H1 (cell line): Measurements from ENCODE around the gene ANKRD11. TPM values are rescaled to one million over a fixed set of nuclear protein-coding genes. Genes with fewer than 3 reads are reported as not detected.

ENCODE experiments used
- CTCF ChIA-PET: fragments of 300-600 bp; sonication (Branson Sonifier 250); formaldehyde crosslinking; loops from one replicate; lab custom pipeline; 2021; ENCODE audit not compliant: partially characterized antibody; lab: Charles Lee
- POLR2A ChIA-PET: fragments of 300-600 bp; sonication (Branson Sonifier 250); formaldehyde crosslinking; loops from one replicate; lab custom pipeline; 2021; ENCODE audit warnings: inconsistent platforms; ENCODE audit not compliant: partially characterized antibody; lab: Charles Lee
- DNase-seq, 2 experiments: peaks; one replicate each; pipeline versions ENCODE4 v3.0.0 to v3.0.0-alpha.2; 2010 to 2022; ENCODE audit warnings: low spot score in 2 of 2, low read depth in 1 of 2, mixed read lengths in 1 of 2
- FAIRE-seq: peaks from 2 replicates; lab custom pipeline; 2011; peaks lifted over from hg19 to GRCh38; lab: Jason Lieb, UNC
- H2AFZ ChIP-seq: 2 replicates; pipeline ENCODE4 v1.8.1; 2012; ENCODE audit warnings: low read length, inconsistent platforms
- H2AK5ac ChIP-seq: 2 replicates; pipeline ENCODE4 v1.6.1; 2013; ENCODE audit warnings: low read depth, low read length
- H2BK120ac ChIP-seq: replicated peaks from 2 replicates; pipeline ENCODE3; 2013; ENCODE audit warnings: low read depth, low read length, inconsistent platforms
- H2BK12ac ChIP-seq: 2 replicates; pipeline ENCODE4 v1.6.1; 2013; ENCODE audit warnings: low read depth, low read length
- H2BK15ac ChIP-seq: 2 replicates; pipeline ENCODE4 v1.6.1; 2013; ENCODE audit warnings: low read length
- H2BK20ac ChIP-seq: 2 replicates; pipeline ENCODE4 v1.6.1; 2013; ENCODE audit warnings: low read length
- H2BK5ac ChIP-seq: 2 replicates; pipeline ENCODE4 v1.6.1; 2013; ENCODE audit warnings: low read depth, low read length
- H3K14ac ChIP-seq: 2 replicates; pipeline ENCODE4 v1.6.1; 2013; ENCODE audit warnings: inconsistent platforms; ENCODE audit not compliant: insufficient read length
- H3K18ac ChIP-seq: 2 replicates; pipeline ENCODE4 v1.6.1; 2013; ENCODE audit warnings: low read length; ENCODE audit errors: extremely low read depth
- H3K23ac ChIP-seq: 2 replicates; pipeline ENCODE4 v1.6.1; 2013; ENCODE audit warnings: inconsistent platforms; ENCODE audit not compliant: insufficient read length
- H3K23me2 ChIP-seq: 2 replicates; pipeline ENCODE4 v1.6.1; 2013; ENCODE audit warnings: low read depth, low read length
- H3K27ac ChIP-seq: 2 replicates; pipeline ENCODE4 v1.6.1; 2011; ENCODE audit warnings: low read depth, low read length, inconsistent platforms
- H3K27me3 ChIP-seq, 4 experiments: replicated peaks in 1 of 4; 1 replicate in 1 of 4; 2 replicates in 3 of 4; pipeline versions ENCODE4 v1.6.1 to v1.8.1; 2011 to 2013; ENCODE audit warnings: low read length in 3 of 4, mild to moderate bottlenecking in 3 of 4, inconsistent platforms in 2 of 4, mixed read lengths in 2 of 4, moderate library complexity in 1 of 4; ENCODE audit not compliant: control insufficient read depth in 3 of 4, insufficient read depth in 3 of 4; ENCODE audit errors: extremely low read depth in 1 of 4
- H3K36me3 ChIP-seq, 4 experiments: 2 replicates each; pipeline versions ENCODE4 v1.6.1 to v1.8.1; 2011 to 2013; ENCODE audit warnings: mild to moderate bottlenecking in 4 of 4, low read length in 3 of 4, moderate library complexity in 2 of 4, control low read depth in 1 of 4, inconsistent platforms in 1 of 4; ENCODE audit not compliant: insufficient read depth in 4 of 4, control insufficient read depth in 2 of 4
- H3K4ac ChIP-seq: replicated peaks from 2 replicates; pipeline ENCODE3; 2013; ENCODE audit warnings: low read length, low read depth, mixed read lengths, inconsistent platforms; ENCODE audit not compliant: insufficient read length
- H3K4me1 ChIP-seq, 4 experiments: replicated peaks in 1 of 4; 1 replicate in 1 of 4; 2 replicates in 3 of 4; pipeline versions ENCODE4 v1.6.1 to v1.8.1; 2011 to 2013; ENCODE audit warnings: low read length in 3 of 4, inconsistent platforms in 2 of 4, mixed read lengths in 1 of 4; ENCODE audit not compliant: insufficient read depth in 4 of 4, control insufficient read depth in 3 of 4
- H3K4me2 ChIP-seq, 2 experiments: 2 replicates each; pipeline versions ENCODE4 v1.6.1 to v1.8.1; 2011 to 2013; ENCODE audit warnings: low read depth in 2 of 2, low read length in 2 of 2, control low read depth in 1 of 2, inconsistent platforms in 1 of 2, mild to moderate bottlenecking in 1 of 2; ENCODE audit not compliant: insufficient read depth in 1 of 2
- H3K4me3 ChIP-seq, 4 experiments: fragments of 200-600, 300-600 bp in 1 of 4; sonication (generic), shearing (Covaris generic), sonication (Bioruptor Twin) in 1 of 4; 2 replicates each; pipeline versions ENCODE4 v1.5.1 to v1.8.1; 2011 to 2016; ENCODE audit warnings: low read length in 4 of 4, low read depth in 3 of 4, control low read depth in 2 of 4, inconsistent platforms in 2 of 4, mild to moderate bottlenecking in 2 of 4, mixed read lengths in 1 of 4, moderate library complexity in 1 of 4; ENCODE audit not compliant: insufficient read depth in 2 of 4; ENCODE audit errors: extremely low read depth in 1 of 4
- H3K56ac ChIP-seq: replicated peaks from 2 replicates; pipeline ENCODE3; 2013; ENCODE audit warnings: low read depth, mild to moderate bottlenecking, mixed read lengths, low read length, inconsistent platforms; ENCODE audit not compliant: insufficient read length
- H3K79me1 ChIP-seq: 2 replicates; pipeline ENCODE4 v1.6.1; 2013; ENCODE audit warnings: low read depth, low read length, control low read depth
- H3K79me2 ChIP-seq, 2 experiments: 2 replicates each; pipeline versions ENCODE4 v1.6.1 to v1.8.1; 2012 to 2013; ENCODE audit warnings: low read length in 2 of 2, mild to moderate bottlenecking in 2 of 2, inconsistent platforms in 1 of 2; ENCODE audit not compliant: insufficient read depth in 2 of 2, control insufficient read depth in 1 of 2
- H3K9ac ChIP-seq, 4 experiments: replicated peaks in 1 of 4; 1 replicate in 1 of 4; 2 replicates in 3 of 4; pipeline versions ENCODE4 v1.6.1 to v1.8.1; 2011 to 2013; ENCODE audit warnings: low read depth in 3 of 4, low read length in 3 of 4, control low read depth in 2 of 4, mild to moderate bottlenecking in 2 of 4, moderate library complexity in 2 of 4, inconsistent platforms in 1 of 4; ENCODE audit errors: extremely low read depth in 1 of 4
- H3K9me3 ChIP-seq, 2 experiments: 2 replicates each; pipeline versions ENCODE4 v1.6.1 to v1.8.1; 2012 to 2013; ENCODE audit warnings: mild to moderate bottlenecking in 2 of 2, moderate library complexity in 2 of 2, control low read depth in 1 of 2, inconsistent platforms in 1 of 2, low read depth in 1 of 2, low read length in 1 of 2, mixed read lengths in 1 of 2; ENCODE audit not compliant: insufficient read depth in 2 of 2
- H4K20me1 ChIP-seq, 2 experiments: replicated peaks in 1 of 2; 2 replicates each; pipeline versions ENCODE3 to v1.8.1; 2011 to 2013; ENCODE audit warnings: inconsistent platforms in 2 of 2, low read length in 2 of 2, mild to moderate bottlenecking in 1 of 2; ENCODE audit not compliant: insufficient read depth in 2 of 2, control insufficient read depth in 1 of 2
- H4K5ac ChIP-seq: 2 replicates; pipeline ENCODE4 v1.6.1; 2013; ENCODE audit warnings: low read length, low read depth, mixed read lengths, inconsistent platforms; ENCODE audit not compliant: insufficient read length
- H4K8ac ChIP-seq: 2 replicates; pipeline ENCODE4 v1.8.0; 2013; ENCODE audit warnings: mild to moderate bottlenecking, moderate library complexity, low read length, inconsistent platforms; ENCODE audit not compliant: insufficient read depth; ENCODE audit errors: extremely low read depth
- H4K91ac ChIP-seq: replicated peaks from 2 replicates; pipeline ENCODE3; 2013; ENCODE audit warnings: low read length, mixed read lengths, inconsistent platforms; ENCODE audit not compliant: insufficient read length
- FOSL1 ChIP-seq: IDR thresholded peaks from 2 replicates; pipeline ENCODE4 v1.6.1; 2011; ENCODE audit warnings: mild to moderate bottlenecking, low read depth, low read length, moderate library complexity; ENCODE audit not compliant: insufficient read depth
- PHF8 ChIP-seq: fragments of 200-600 bp; sonication (generic); conservative IDR thresholded peaks from 2 replicates; pipeline ENCODE4 v1.7.1; 2012; ENCODE audit warnings: low read depth, mild to moderate bottlenecking, inconsistent platforms, low read length, moderate library complexity
- POLR2AphosphoS5 ChIP-seq: IDR thresholded peaks from 2 replicates; pipeline ENCODE4 v1.6.1; 2011; ENCODE audit warnings: low read depth, low read length
- RAD21 ChIP-seq, 2 experiments: IDR thresholded peaks in 1 of 2; conservative IDR thresholded peaks in 1 of 2; 2 replicates each; pipeline ENCODE4 v1.6.1; 2011; ENCODE audit warnings: low read depth in 2 of 2, low read length in 2 of 2, improper control_type of control experiment in 1 of 2, inconsistent platforms in 1 of 2, mild to moderate bottlenecking in 1 of 2, moderate library complexity in 1 of 2
- RXRA ChIP-seq: IDR thresholded peaks from 2 replicates; pipeline ENCODE4 v1.6.1; 2011; ENCODE audit warnings: low read depth, mild to moderate bottlenecking, low read length, moderate library complexity; ENCODE audit not compliant: insufficient read depth
- SIRT6 ChIP-seq: IDR thresholded peaks from one replicate; pipeline ENCODE4 v1.7.1; 2012; ENCODE audit warnings: low read length, inconsistent platforms
- SRF ChIP-seq: IDR thresholded peaks from 2 replicates; pipeline ENCODE4 v1.6.1; 2011; ENCODE audit warnings: mild to moderate bottlenecking, low read depth, low read length, moderate library complexity
- USF2 ChIP-seq: IDR thresholded peaks from 2 replicates; pipeline ENCODE4 v1.6.1; 2011; ENCODE audit warnings: low read length, improper control_type of control experiment
- WGBS, 2 experiments: shearing (Covaris generic) in 1 of 2; methylation state at CpG; one replicate each; pipeline versions ENCODE4 v1.1.6 to v1.1.7; 2013 to 2015; ENCODE audit warnings: low lambda C conversion rate in 2 of 2, mixed read lengths in 2 of 2, inconsistent platforms in 1 of 2, low coverage in 1 of 2, missing lambda C conversion rate in 1 of 2; ENCODE audit not compliant: insufficient replicate concordance in 2 of 2, insufficient coverage in 1 of 2, insufficient read length in 1 of 2; ENCODE audit errors: extremely low coverage in 1 of 2, missing lambda C conversion rate in 1 of 2; 5-methylcytosine and 5-hydroxymethylcytosine counted together
- polyA plus RNA-seq, 7 experiments: library from polyadenylated mRNA; depleted of rRNA in 3 of 7; stranded (reverse) in 5 of 7; unstranded in 2 of 7; fragments of >200 nt in 5 of 7; fragments of 200-250 nt in 2 of 7; gene quantifications; 1 replicate in 5 of 7; 2 replicates in 1 of 7; 4 replicates in 1 of 7; pipeline versions ENCODE4 v1.2.1 to v1.2.3, GENCODE V29; 2011 to 2013; ENCODE audit warnings: missing spikeins in 2 of 7, mixed read lengths in 2 of 7
- total RNA-seq: library from RNA; stranded (reverse); fragmentation: NEBNext Ultra II Directional; extraction: Animal tissue kit (Norgen Biotek cat#: 25700); gene quantifications from 2 replicates; pipeline ENCODE4 v1.2.1, GENCODE V29; 2021

ANKRD11 gene
- total and polyA plus RNA-seq, 2 of the 8 experiments (the other 6 are each of a cell fraction or from before 2014, with no cell fraction given): 46.5 to 142 TPM

- H3K4me1 ChIP-seq: peaks cover 5 to 16% (median 11%) of the 10 kb centered on the region in 4 experiments; a peak in 6 of 7 replicates
- H3K56ac ChIP-seq: no peak overlapping the region
- H2BK20ac ChIP-seq: no peak overlapping the region
- no peak overlapping the region for H2AFZ ChIP-seq
- H2BK15ac ChIP-seq: no peak overlapping the region
- H3K18ac ChIP-seq: no peak overlapping the region
- no peak overlapping the region for H3K4me3 ChIP-seq
- peak overlapping the region; percentile 60 for H3K4ac ChIP-seq
- peaks cover 48 to 49% of the 10 kb centered on the region in 2 experiments for H4K20me1 ChIP-seq
- ChIA-PET CTCF (interaction anchor here (0.6 to 2.7 kb wide), 24 partner anchors 9 to 125 kb away, joined by 3 to 31 read pairs (median 4); no protein-coding TSS in a partner anchor), POLR2A (interaction anchor here (0.6 to 1.8 kb wide), 9 partner anchors 8 to 154 kb away, joined by 3 to 7 read pairs (median 3); no protein-coding TSS in a partner anchor)
- H3K23me2 ChIP-seq: no peaks in the 10 kb centered on the region
- H2AK5ac ChIP-seq: 0 out of 2 replicates have a peak overlapping the region, but pooled peaks have one; percentile 56
- 91% methylated on average over 22 of the region's 22 CpGs; no CpG with 5 or more reads in 1 of the 2 experiments for WGBS, 2 experiments
- H3K36me3 ChIP-seq: no peaks in the 10 kb centered on the region
- no peak overlapping the region for H3K4me2 ChIP-seq
- H3K9ac ChIP-seq: no peak overlapping the region
- FAIRE-seq (no peak), DNase-seq (no peak)
- H3K27me3 ChIP-seq: no peaks in the 10 kb centered on the region
- no peak overlapping the region; the same call in 1 of the 2 replicates for H4K8ac ChIP-seq
- H3K9me3 ChIP-seq: no peaks in the 10 kb centered on the region
- peaks cover 0 to 98% of the 10 kb centered on the region in 2 experiments for H3K79me2 ChIP-seq
- H3K27ac ChIP-seq: 0 out of 2 replicates have a peak overlapping the region, but pooled peaks have one; percentile 27
- H2BK5ac ChIP-seq: peak overlapping the region; percentile 77; the same call in 1 of the 2 replicates
- H2BK120ac ChIP-seq: no peak overlapping the region
- H4K5ac ChIP-seq: no peak overlapping the region
- no peak overlapping the region for H4K91ac ChIP-seq
- peaks cover 27% of the 10 kb centered on the region for H3K79me1 ChIP-seq
- H2BK12ac ChIP-seq: no peak overlapping the region
- H3K23ac ChIP-seq: no peak overlapping the region
- no peak overlapping the region for H3K14ac ChIP-seq
- no peak for TF ChIP-seq SIRT6
- no peak for TF ChIP-seq FOSL1
- no peak for TF ChIP-seq PHF8
- peak in 1 of 2 experiments; percentile 14; a peak in 1 of 4 replicates for TF ChIP-seq RAD21 (IDR thresholded peaks at IDR 0.05 in 1 of 2, conservative IDR thresholded peaks at IDR 0.05 in 1 of 2; ENCODE audit: low read depth in 2 of 2, low read length in 2 of 2)
- no peak for TF ChIP-seq POLR2AphosphoS5
- no peak for TF ChIP-seq USF2
- no peak for TF ChIP-seq SRF
- no peak for TF ChIP-seq RXRA
Observed at GRCh38 chr16:89334988-89335802, 155.2 kb downstream of the ANKRD11 start.
